Measurements from ENCODE around the gene CAMK1D. TPM values are rescaled to one million over a fixed set of nuclear protein-coding genes. Genes with fewer than 3 reads are reported as not detected.

Gene CAMK1D
- total and polyA plus RNA-seq, 2 experiments from 2014 or later, result 4.6 to 7.2 TPM

- TF ChIP-seq ZNF462 (CRISPR knock-in tag; IDR thresholded peaks at IDR 0.05) (no peak), ZNF331 (CRISPR knock-in tag; IDR thresholded peaks at IDR 0.05; ENCODE audit: low read depth) (no peak)
These were observed 138.0 kb downstream of the CAMK1D start (continued) for GRCh38 chr10:12487366-12487765.

GRCh38 chr10:12488626-12489025, 139.3 kb downstream of the CAMK1D start:
- Mint-ChIP-seq H3K4me1 (peaks cover 29% of the 10 kb centered on the region), H3K4me3 (no peak overlapping the region), H3K27me3 (ENCODE audit: insufficient read depth, low read depth, poor library complexity) (peaks cover 7% of the 10 kb centered on the region), H3K27ac (no peak overlapping the region), H3K36me3 (ENCODE audit: low read depth) (peaks cover 3% of the 10 kb centered on the region; the same call in 2 of the 3 replicates), H3K9me3 (no peaks in the 10 kb centered on the region; the same call in 2 of the 3 replicates)
- Histone ChIP-seq H3K4me3 (no peak overlapping the region), H3K4me2 (no peak overlapping the region), H3K79me2 (replicated peaks; ENCODE audit: insufficient read depth) (no peaks in the 10 kb centered on the region), H2AFZ (no peak overlapping the region), H3K27me3 (ENCODE audit: insufficient read depth) (no peaks in the 10 kb centered on the region), H4K20me1 (replicated peaks; ENCODE audit: insufficient read depth) (no peaks in the 10 kb centered on the region), H3K27ac (ENCODE audit: low read depth) (no peak overlapping the region), H3F3A (replicated peaks; ENCODE audit: low read depth) (no peaks in the 10 kb centered on the region), H3K36me3 (ENCODE audit: insufficient read depth) (no peaks in the 10 kb centered on the region), H3K4me1 (ENCODE audit: insufficient read depth) (peaks cover 4% of the 10 kb centered on the region), H3K9me2 (ENCODE audit: insufficient read depth) (no peaks in the 10 kb centered on the region)
- DNase-seq (ENCODE audit: low spot score), result no peak
- no peak for ATAC-seq
- TF ChIP-seq JUNB (IDR thresholded peaks at IDR 0.05; ENCODE audit: unreplicated experiment) (no peak), ZNF331 (CRISPR knock-in tag; IDR thresholded peaks at IDR 0.05; ENCODE audit: low read depth) (no peak), POLR2AphosphoS5 (IDR thresholded peaks at IDR 0.05; ENCODE audit: low read depth) (no peak), ZNF114 (CRISPR knock-in tag; IDR thresholded peaks at IDR 0.05) (no peak), CREB1 (CRISPR knock-in tag; IDR thresholded peaks at IDR 0.05; ENCODE audit: low read depth) (no peak), STAT1 (IDR thresholded peaks at IDR 0.05; ENCODE audit: unreplicated experiment) (no peak), ZNF462 (CRISPR knock-in tag; IDR thresholded peaks at IDR 0.05) (no peak)
